GM12878 (cell line): Measurements from ENCODE around the gene HOXA2. TPM values are rescaled to one million over a fixed set of nuclear protein-coding genes. Genes with fewer than 3 reads are reported as not detected.

Experiments
- ATAC-seq: fragments of 200-7000 bp; cut with Tn5 transposase; 3 replicates; pipeline ENCODE4 v1.9.1; 2020; ENCODE audit warnings: mild to moderate bottlenecking, moderate library complexity
- BruUV-seq: library from RNA; stranded (reverse); fragments of 400-500 nt; replicated peaks from 2 replicates; lab custom pipeline; 2021; lab: Mats Ljungman, UMichigan
- CTCF ChIA-PET: fragments of 300-600 bp; sonication (Branson Sonifier 250); formaldehyde crosslinking; extraction: SDS; loops from one replicate; lab custom pipeline; 2021; ENCODE audit warnings: inconsistent platforms; lab: Yijun Ruan, JAX
- POLR2A ChIA-PET: fragments of 350-600 bp; formaldehyde crosslinking; extraction: SDS; loops from one replicate; lab custom pipeline; 2021; ENCODE audit warnings: inconsistent platforms; lab: Charles Lee
- RAD21 ChIA-PET: fragments of 300-600 bp; sonication (Branson Sonifier 250); formaldehyde crosslinking; loops from one replicate; lab custom pipeline; 2023; ENCODE audit warnings: antibody characterized with exemption; ENCODE audit not compliant: unreplicated experiment; lab: Charles Lee
- SMC1A ChIA-PET: fragments of 300-600 bp; sonication (Branson Sonifier 250); formaldehyde crosslinking; loops from one replicate; lab custom pipeline; 2023; ENCODE audit not compliant: unreplicated experiment, uncharacterized antibody; lab: Charles Lee
- DNase-seq: peaks from one replicate; pipeline ENCODE4 v3.0.0-alpha.2; 2011; ENCODE audit warnings: low read depth, low spot score
- FAIRE-seq: peaks from 3 replicates; lab custom pipeline; 2011; peaks lifted over from hg19 to GRCh38; lab: Jason Lieb, UNC
- H2AFZ ChIP-seq: 2 replicates; pipeline ENCODE4 v1.6.0; 2011; ENCODE audit warnings: low read depth, low read length, control low read depth; ENCODE audit not compliant: control insufficient read depth
- H3K27ac ChIP-seq: 2 replicates; pipeline ENCODE4 v1.5.1; 2011; ENCODE audit warnings: control low read depth; ENCODE audit not compliant: control insufficient read depth, insufficient read depth
- H3K27me3 ChIP-seq, 2 experiments: replicated peaks in 1 of 2; 2 replicates each; pipeline versions ENCODE4 v1.6.0 to v1.6.1; 2011; ENCODE audit warnings: low read length in 1 of 2; ENCODE audit not compliant: control insufficient read depth in 2 of 2, insufficient read depth in 2 of 2
- H3K36me3 ChIP-seq, 2 experiments: 2 replicates each; pipeline ENCODE4 v1.5.1; 2011; ENCODE audit warnings: low read length in 1 of 2; ENCODE audit not compliant: control insufficient read depth in 2 of 2, insufficient read depth in 2 of 2
- H3K4me1 ChIP-seq: 2 replicates; pipeline ENCODE4 v1.6.1; 2011; ENCODE audit warnings: mild to moderate bottlenecking, low read length, moderate library complexity, mixed read lengths; ENCODE audit not compliant: control insufficient read depth, insufficient read depth
- H3K4me2 ChIP-seq: 2 replicates; pipeline ENCODE4 v1.6.0; 2011; ENCODE audit warnings: control low read depth; ENCODE audit not compliant: control insufficient read depth, insufficient read depth
- H3K4me3 ChIP-seq: fragments of 200-600 bp; sonication (generic); 2 replicates; pipeline ENCODE4 v1.5.1; 2016
- H3K79me2 ChIP-seq: 2 replicates; pipeline ENCODE4 v1.6.0; 2011; ENCODE audit warnings: low read length; ENCODE audit not compliant: control insufficient read depth, insufficient read depth
- H3K9ac ChIP-seq: 2 replicates; pipeline ENCODE4 v1.8.0; 2011; ENCODE audit warnings: low read length, control low read depth, mixed read lengths; ENCODE audit not compliant: control insufficient read depth, insufficient read depth
- H3K9me3 ChIP-seq: replicated peaks from 3 replicates; pipeline ENCODE4 v1.5.1; 2011; ENCODE audit warnings: mild to moderate bottlenecking, low read length; ENCODE audit not compliant: control insufficient read depth, insufficient read depth
- H4K20me1 ChIP-seq: 2 replicates; pipeline ENCODE4 v1.6.0; 2011; ENCODE audit not compliant: control insufficient read depth, insufficient read depth
- ATF2 ChIP-seq: IDR thresholded peaks from 2 replicates; pipeline ENCODE4 v1.6.1; 2012; ENCODE audit warnings: low read length, inconsistent platforms
- BCL11A ChIP-seq: IDR thresholded peaks from 2 replicates; pipeline ENCODE4 v1.6.1; 2011; ENCODE audit warnings: low read depth, low read length
- CBX3 ChIP-seq: fragments of 200-600 bp; sonication (generic); IDR thresholded peaks from 2 replicates; pipeline ENCODE4 v1.6.1; 2016; ENCODE audit warnings: low read depth, borderline replicate concordance
- CBX5 ChIP-seq: sonication (generic); IDR thresholded peaks from 2 replicates; pipeline ENCODE4 v1.6.1; 2016; ENCODE audit warnings: low read depth, moderate library complexity, mild to moderate bottlenecking, inconsistent platforms
- CHD2 ChIP-seq: IDR thresholded peaks from 2 replicates; pipeline ENCODE4 v1.6.1; 2011; ENCODE audit warnings: low read depth, low read length, improper control_type of control experiment, borderline replicate concordance
- CREM ChIP-seq: IDR thresholded peaks from 2 replicates; pipeline ENCODE4 v1.6.1; 2014; ENCODE audit warnings: antibody characterized with exemption, low read depth
- EP300 ChIP-seq, 2 experiments: fragments of 150-350 bp in 1 of 2; IDR thresholded peaks; 2 replicates each; pipeline ENCODE4 v1.6.1; 2011 to 2012; ENCODE audit warnings: low read depth in 2 of 2, low read length in 2 of 2, borderline replicate concordance in 1 of 2, improper control_type of control experiment in 1 of 2, inconsistent platforms in 1 of 2; ENCODE audit not compliant: control insufficient read depth in 1 of 2
- MTA2 ChIP-seq: fragments of 450-650 bp; IDR thresholded peaks from 2 replicates; pipeline ENCODE4 v1.6.1; 2016; ENCODE audit warnings: low read depth, mild to moderate bottlenecking, moderate library complexity
- NFYA ChIP-seq: IDR thresholded peaks from 2 replicates; pipeline ENCODE4 v1.6.1; 2011; ENCODE audit warnings: low read depth, mild to moderate bottlenecking, low read length, improper control_type of control experiment, borderline replicate concordance
- NR2F1 ChIP-seq: fragments of 450-650 bp; conservative IDR thresholded peaks from 2 replicates; pipeline ENCODE4 v1.6.1; 2017; ENCODE audit warnings: mild to moderate bottlenecking
- PAX5 ChIP-seq: IDR thresholded peaks from 2 replicates; pipeline ENCODE4 v1.6.1; 2011; ENCODE audit warnings: low read depth, low read length, borderline replicate concordance
- PAX8 ChIP-seq: fragments of 450-650 bp; IDR thresholded peaks from 2 replicates; pipeline ENCODE4 v1.6.1; 2017; ENCODE audit warnings: mild to moderate bottlenecking, moderate library complexity
- RAD21 ChIP-seq: IDR thresholded peaks from 2 replicates; pipeline ENCODE4 v1.6.1; 2011; ENCODE audit warnings: mild to moderate bottlenecking, low read depth, low read length, moderate library complexity; ENCODE audit not compliant: insufficient read depth
- RCOR1 ChIP-seq: conservative IDR thresholded peaks from 2 replicates; pipeline ENCODE4 v1.6.1; 2012; ENCODE audit warnings: low read depth, low read length, improper control_type of control experiment
- RUNX3 ChIP-seq: IDR thresholded peaks from 2 replicates; pipeline ENCODE4 v1.6.1; 2012; ENCODE audit warnings: low read length, inconsistent platforms
- SIX5 ChIP-seq: IDR thresholded peaks from 2 replicates; pipeline ENCODE4 v1.6.1; 2011; ENCODE audit warnings: mild to moderate bottlenecking, low read depth, low read length, moderate library complexity; ENCODE audit not compliant: severe bottlenecking
- SMAD5 ChIP-seq: IDR thresholded peaks from 2 replicates; pipeline ENCODE4 v1.6.1; 2016; ENCODE audit warnings: antibody characterized with exemption, low read depth
- SMARCA5 ChIP-seq: fragments of 450-650 bp; IDR thresholded peaks from 2 replicates; pipeline ENCODE4 v1.6.1; 2017; ENCODE audit warnings: mild to moderate bottlenecking
- SP1 ChIP-seq: IDR thresholded peaks from one replicate; pipeline ENCODE4 v1.6.1; 2011; ENCODE audit warnings: low read depth, low read length
- TCF3 ChIP-seq: IDR thresholded peaks from 2 replicates; pipeline ENCODE4 v1.6.1; 2012; ENCODE audit warnings: low read depth, mild to moderate bottlenecking, low read length, borderline replicate concordance; ENCODE audit not compliant: insufficient read depth
- ZBED1 ChIP-seq: IDR thresholded peaks from 2 replicates; pipeline ENCODE4 v1.6.1; 2016; ENCODE audit warnings: borderline replicate concordance
- ZBTB40 ChIP-seq: fragments of 450-650 bp; IDR thresholded peaks from 2 replicates; pipeline ENCODE4 v1.6.1; 2016; ENCODE audit warnings: mild to moderate bottlenecking, moderate library complexity, borderline replicate concordance
- WGBS: methylation state at CpG from one replicate; pipeline ENCODE4 v1.1.6; 2016; ENCODE audit warnings: low lambda C conversion rate; ENCODE audit not compliant: insufficient replicate concordance, insufficient coverage; ENCODE audit errors: missing lambda C conversion rate; 5-methylcytosine and 5-hydroxymethylcytosine counted together
- in situ Hi-C: fragments of 300-500 bp; cut with MboI; formaldehyde crosslinking; loops from 9 replicates; pipeline ENCODE4 v1.14.3; 2018; ENCODE audit warnings: mixed read lengths
- intact Hi-C: fragments of 100-400 bp; cut with micrococcal nuclease; formaldehyde crosslinking; loops from one replicate; pipeline ENCODE4 v1.14.2; 2022; ENCODE audit not compliant: unreplicated experiment
- polyA plus RNA-seq, 11 experiments: library from polyadenylated mRNA; depleted of rRNA in 4 of 11; unstranded in 6 of 11; stranded (reverse) in 5 of 11; fragments of >200 nt; fragmentation: Nextera tagmentation in 4 of 11; fragmentation: Illumina TruSeq in 1 of 11; extraction: Ambion mirVana in 4 of 11; extraction: Trizol in 1 of 11; gene quantifications; 1 replicate in 1 of 11; 2 replicates in 10 of 11; pipeline versions ENCODE4 v1.2.1 to v1.2.3, GENCODE V29; 2011 to 2016; ENCODE audit warnings: inconsistent platforms in 2 of 11, missing spikeins in 2 of 11, low read depth in 1 of 11
- total RNA-seq, 4 experiments: library from RNA; depleted of rRNA in 3 of 4; stranded (reverse); fragments of >200 nt in 3 of 4; fragmentation: Illumina TruSeq in 1 of 4; extraction: Trizol in 1 of 4; gene quantifications; 2 replicates each; pipeline versions ENCODE4 v1.2.1 to v1.2.3, GENCODE V29; 2013 to 2021

HOXA2 gene
- total and polyA plus RNA-seq, 10 of the 15 experiments (the other 5 are each of a cell fraction or from before 2014, with no cell fraction given), result not detected

GRCh38 chr7:27083646-27084045 lies 18.8 kb downstream of the HOXA2 start:
- Histone ChIP-seq H3K4me2 (no peak overlapping the region), H3K4me3 (no peak overlapping the region), H3K27ac (no peak overlapping the region), H3K9ac (no peak overlapping the region), H3K9me3 (peaks cover 3% of the 10 kb centered on the region; the same call in 1 of the 3 replicates), H3K79me2 (no peaks in the 10 kb centered on the region), H3K36me3 (no peaks in the 10 kb centered on the region), H2AFZ (no peak overlapping the region), H4K20me1 (no peaks in the 10 kb centered on the region), H3K4me1 (no peaks in the 10 kb centered on the region), H3K27me3 (peaks cover 0 to 9% of the 10 kb centered on the region in 2 experiments; a peak in 1 of 4 replicates)
- WGBS, result 4% methylated on average over 2 of the region's 2 CpGs
- DNase-seq, result peak; percentile 8
- ChIA-PET CTCF (interaction anchor here (0.6 to 3.1 kb wide), 13 partner anchors 10 to 1191 kb away, joined by 3 to 18 read pairs (median 3); partner anchors contain the start of gene HOXA1), POLR2A (interaction anchor here (0.5 to 2.7 kb wide), 6 partner anchors 9 to 67 kb away, joined by 3 to 15 read pairs (median 6); partner anchors contain the start of gene HOXA1), SMC1A (interaction anchor here (0.6 to 6.5 kb wide), 21 partner anchors 10 to 1349 kb away, joined by 3 to 110 read pairs (median 5); partner anchors contain the start of gene HOXA1), RAD21 (interaction anchor here (1.0 to 3.4 kb wide), 12 partner anchors 10 to 1116 kb away, joined by 3 to 24 read pairs (median 4); partner anchors contain the start of genes HOXA1 and SKAP2)
- intact Hi-C loops (no loop called here), in situ Hi-C loops (no loop called here)
- ATAC-seq, result peak; percentile 96
- no peak for FAIRE-seq
- no TSS peak for BruUV-seq
- TF ChIP-seq RUNX3, result no peak
- no peak for TF ChIP-seq CBX3
- no peak for TF ChIP-seq TCF3
- no peak for TF ChIP-seq SMAD5
- no peak for TF ChIP-seq SP1
- TF ChIP-seq NFYA, result no peak
- TF ChIP-seq MTA2, result peak; percentile 85
- TF ChIP-seq BCL11A, result no peak
- TF ChIP-seq CHD2, result no peak
- no peak for TF ChIP-seq ZBTB40
- no peak for TF ChIP-seq ZBED1
- TF ChIP-seq RAD21, result no peak
- TF ChIP-seq CREM, result no peak
- no peak for TF ChIP-seq SMARCA5
- TF ChIP-seq NR2F1, result peak; percentile 96
- no peak for TF ChIP-seq RCOR1
- peak in 1 of 2 experiments; percentile 51; a peak in 1 of 4 replicates for TF ChIP-seq EP300 (IDR thresholded peaks at IDR 0.05; ENCODE audit: borderline replicate concordance in 1 of 2, control insufficient read depth in 1 of 2, low read depth in 2 of 2, low read length in 2 of 2)
- TF ChIP-seq CBX5, result no peak
- TF ChIP-seq ATF2, result no peak
- TF ChIP-seq PAX5, result no peak
- no peak for TF ChIP-seq SIX5
- no peak for TF ChIP-seq PAX8
